WTC11 (cell line): ENCODE measurements around the gene CHAC1. TPM values are rescaled to one million over a fixed set of nuclear protein-coding genes. Genes with fewer than 3 reads are reported as not detected.

Source experiments
- ATAC-seq: fragments of 200-7000 bp; cut with Tn5 transposase; 2 replicates; pipeline ENCODE4 v1.10.0; 2021; ENCODE audit warnings: mild to moderate bottlenecking, moderate library complexity
- CTCF ChIA-PET: fragments of 300-600 bp; sonication (Branson Sonifier 250); formaldehyde crosslinking; loops from one replicate; lab custom pipeline; 2021; ENCODE audit warnings: antibody characterized with exemption; lab: Charles Lee
- POLR2A ChIA-PET: fragments of 350-600 bp; sonication (Branson Sonifier 250); formaldehyde crosslinking; loops from one replicate; lab custom pipeline; 2021; ENCODE audit warnings: antibody characterized with exemption; lab: Charles Lee
- DNase-seq: peaks from one replicate; pipeline ENCODE4 v3.0.0; 2021; ENCODE audit warnings: low spot score
- H3K27ac Mint-ChIP-seq: 2 replicates; pipeline ENCODE4 v1.8.0; 2021; ENCODE audit warnings: mixed read lengths
- H3K27me3 Mint-ChIP-seq: 2 replicates; pipeline ENCODE4 v1.8.0; 2021; ENCODE audit warnings: low read depth, mild to moderate bottlenecking, moderate library complexity, mixed read lengths
- H3K36me3 Mint-ChIP-seq: 2 replicates; pipeline ENCODE4 v1.8.0; 2021; ENCODE audit warnings: mixed read lengths
- H3K4me1 Mint-ChIP-seq: 2 replicates; pipeline ENCODE4 v1.8.0; 2022; ENCODE audit warnings: mixed read lengths
- H3K4me3 Mint-ChIP-seq: 2 replicates; pipeline ENCODE4 v1.8.0; 2021; ENCODE audit warnings: mild to moderate bottlenecking, moderate library complexity, mixed read lengths
- H3K9me3 Mint-ChIP-seq: 2 replicates; pipeline ENCODE4 v1.8.0; 2021; ENCODE audit warnings: mixed read lengths
- AR ChIP-seq: fragments of 250-450 bp; sonication (Bioruptor Pico); IDR thresholded peaks from 2 replicates; pipeline ENCODE4 v1.9.0; 2021; ENCODE audit warnings: mild to moderate bottlenecking
- ARID4B ChIP-seq: sonication (generic); formaldehyde crosslinking; IDR thresholded peaks from 2 replicates; pipeline ENCODE4 v1.8.0; 2023; ENCODE audit warnings: missing genetic modification reagents, mild to moderate bottlenecking, borderline replicate concordance
- ATF6 ChIP-seq: sonication (generic); formaldehyde crosslinking; IDR thresholded peaks from 2 replicates; pipeline ENCODE4 v1.8.1; 2023; ENCODE audit warnings: mild to moderate bottlenecking, missing genetic modification reagents
- CDX4 ChIP-seq: fragments of 250-450 bp; sonication (Bioruptor Pico); IDR thresholded peaks from 2 replicates; pipeline ENCODE4 v1.9.0; 2021; ENCODE audit warnings: moderate library complexity, mild to moderate bottlenecking, inconsistent platforms, borderline replicate concordance
- CREM ChIP-seq: sonication (generic); formaldehyde crosslinking; IDR thresholded peaks from 2 replicates; pipeline ENCODE4 v1.8.1; 2022; ENCODE audit warnings: mild to moderate bottlenecking, missing genetic modification reagents, moderate library complexity
- E2F4 ChIP-seq: sonication (generic); formaldehyde crosslinking; IDR thresholded peaks from 2 replicates; pipeline ENCODE4 v1.8.1; 2022; ENCODE audit warnings: low read depth, mild to moderate bottlenecking, moderate library complexity, missing genetic modification reagents, borderline replicate concordance
- GRHL2 ChIP-seq: fragments of 250-450 bp; sonication (Bioruptor Pico); IDR thresholded peaks from 2 replicates; pipeline ENCODE4 v1.8.0; 2022; ENCODE audit warnings: mild to moderate bottlenecking, moderate library complexity; ENCODE audit not compliant: insufficient replicate concordance, severe bottlenecking
- GTF2I ChIP-seq: fragments of 250-450 bp; sonication (Bioruptor Pico); conservative IDR thresholded peaks from 2 replicates; pipeline ENCODE4 v1.4.0; 2021; ENCODE audit warnings: mild to moderate bottlenecking
- HMGXB4 ChIP-seq: sonication (generic); formaldehyde crosslinking; IDR thresholded peaks from 2 replicates; pipeline ENCODE4 v1.8.1; 2023; ENCODE audit warnings: mild to moderate bottlenecking, moderate library complexity, missing genetic modification reagents
- IRF2 ChIP-seq: sonication (generic); formaldehyde crosslinking; IDR thresholded peaks from 2 replicates; pipeline ENCODE4 v1.8.0; 2022; ENCODE audit warnings: low read depth, missing genetic modification reagents, borderline replicate concordance
- NFATC4 ChIP-seq: fragments of 250-450 bp; sonication (Bioruptor Pico); IDR thresholded peaks from 2 replicates; pipeline ENCODE4 v1.9.0; 2021; ENCODE audit warnings: mild to moderate bottlenecking
- NR2C2 ChIP-seq: sonication (generic); formaldehyde crosslinking; IDR thresholded peaks from 2 replicates; pipeline ENCODE4 v1.8.0; 2022; ENCODE audit warnings: mild to moderate bottlenecking, missing genetic modification reagents
- PRDM15 ChIP-seq: sonication (generic); formaldehyde crosslinking; IDR thresholded peaks from 2 replicates; pipeline ENCODE4 v1.8.0; 2022; ENCODE audit warnings: missing genetic modification reagents
- SOX15 ChIP-seq: fragments of 250-450 bp; sonication (Bioruptor Pico); IDR thresholded peaks from 2 replicates; pipeline ENCODE4 v1.9.0; 2021; ENCODE audit warnings: mild to moderate bottlenecking
- ZBTB43 ChIP-seq: sonication (generic); formaldehyde crosslinking; IDR thresholded peaks from 2 replicates; pipeline ENCODE4 v1.8.1; 2023; ENCODE audit warnings: mild to moderate bottlenecking, missing genetic modification reagents
- ZNF219 ChIP-seq: sonication (generic); formaldehyde crosslinking; IDR thresholded peaks from 2 replicates; pipeline ENCODE4 v1.8.0; 2023; ENCODE audit warnings: missing genetic modification reagents, mild to moderate bottlenecking, borderline replicate concordance
- ZNF671 ChIP-seq: fragments of 250-450 bp; sonication (Bioruptor Pico); IDR thresholded peaks from 2 replicates; pipeline ENCODE4 v1.8.0; 2021; ENCODE audit warnings: mild to moderate bottlenecking
- total RNA-seq: library from RNA; stranded (reverse); gene quantifications from 3 replicates; pipeline ENCODE4 v1.2.3, GENCODE V29; 2021

Gene CHAC1
- total RNA-seq, 1 experiment from 2014 or later: 31.0 TPM

GRCh38 chr15:40941068-40941527, 12.2 kb upstream of the CHAC1 start:
- H3K27ac Mint-ChIP-seq: no peak overlapping the region
- ATAC-seq (peak; percentile 7; the same call in 1 of the 2 replicates), DNase-seq (no peak)
- H3K9me3 Mint-ChIP-seq: no peaks in the 10 kb centered on the region
- H3K36me3 Mint-ChIP-seq: no peaks in the 10 kb centered on the region
- ChIA-PET POLR2A (interaction anchor here (0.6 to 5.0 kb wide), 6 partner anchors 12 to 95 kb away, joined by 4 to 80 read pairs (median 12); partner anchors contain the start of genes CHAC1 and DLL4), CTCF (interaction anchor here (0.6 to 6.5 kb wide), 39 partner anchors 13 to 376 kb away, joined by 3 to 203 read pairs (median 4); partner anchors contain the start of genes CCDC32, CHAC1, CHP1 and DLL4)
- peak overlapping the region; percentile 62 for H3K4me3 Mint-ChIP-seq
- peaks cover 25% of the 10 kb centered on the region for H3K4me1 Mint-ChIP-seq
- H3K27me3 Mint-ChIP-seq: peaks cover 36% of the 10 kb centered on the region
- TF ChIP-seq ARID4B (CRISPR knock-in tag) (no peak), ZBTB43 (no peak), SOX15 (CRISPR knock-in tag) (no peak), IRF2 (no peak), PRDM15 (no peak), GTF2I (CRISPR knock-in tag) (no peak), AR (CRISPR knock-in tag) (no peak), CREM (CRISPR knock-in tag) (no peak), E2F4 (CRISPR knock-in tag) (no peak), ATF6 (no peak), GRHL2 (CRISPR knock-in tag) (no peak), NR2C2 (no peak), ZNF219 (no peak), NFATC4 (CRISPR knock-in tag) (no peak), CDX4 (CRISPR knock-in tag) (no peak), ZNF671 (no peak), HMGXB4 (no peak)
